ENCODE data around the gene PVRIG.
A peak's percentile ranks its signal among the peaks of the same experiment; 100 is the strongest.

Gene PVRIG

GRCh38 chr7:100198266-100198665 is 21.5 kb upstream of the PVRIG start:
- in situ Hi-C loops (cut with MboI; ENCODE audit: low pct_unique_long_range_greater_than_20kb, low sequenced_read_pairs, unreplicated experiment) = no loop called here
- no peak for TF ChIP-seq CTCF (IDR thresholded peaks at IDR 0.05; ENCODE audit: extremely low read depth, insufficient read depth, missing control alignments)
- no peak for DNase-seq (ENCODE audit: low spot score)

- DNase-seq (ENCODE audit: low spot score) = no peak
- TF ChIP-seq CTCF (IDR thresholded peaks at IDR 0.05; ENCODE audit: extremely low read depth, insufficient read depth, missing control alignments) = no peak
- in situ Hi-C loops (cut with MboI; ENCODE audit: low pct_unique_long_range_greater_than_20kb, low sequenced_read_pairs, unreplicated experiment) = no loop called here
Observed at GRCh38 chr7:100200693-100201092, 19.1 kb upstream of the PVRIG start.

GRCh38 chr7:100204454-100204853 is 15.3 kb upstream of the PVRIG start:
- in situ Hi-C loops (cut with MboI; ENCODE audit: low pct_unique_long_range_greater_than_20kb, low sequenced_read_pairs, unreplicated experiment) = no loop called here

GRCh38 chr7:100208911-100209408 is 10.8 kb upstream of the PVRIG start:
- in situ Hi-C loops (cut with MboI; ENCODE audit: low pct_unique_long_range_greater_than_20kb, low sequenced_read_pairs, unreplicated experiment) = no loop called here
- TF ChIP-seq CTCF (IDR thresholded peaks at IDR 0.05; ENCODE audit: extremely low read depth, insufficient read depth, missing control alignments) = no peak
- peak; percentile 73 for DNase-seq (ENCODE audit: low spot score)

More at GRCh38 chr7:100204454-100204853, 15.3 kb upstream of the PVRIG start:
- DNase-seq (ENCODE audit: low spot score) = no peak
- TF ChIP-seq CTCF (IDR thresholded peaks at IDR 0.05; ENCODE audit: extremely low read depth, insufficient read depth, missing control alignments) = no peak

- TF ChIP-seq CTCF (IDR thresholded peaks at IDR 0.05; ENCODE audit: extremely low read depth, insufficient read depth, missing control alignments) = no peak
- no peak for DNase-seq (ENCODE audit: low spot score)
- in situ Hi-C loops (cut with MboI; ENCODE audit: low pct_unique_long_range_greater_than_20kb, low sequenced_read_pairs, unreplicated experiment) = no loop called here
Observed at GRCh38 chr7:100209493-100209892, 10.3 kb upstream of the PVRIG start.

- no peak for DNase-seq (ENCODE audit: low spot score)
- in situ Hi-C loops (cut with MboI; ENCODE audit: low pct_unique_long_range_greater_than_20kb, low sequenced_read_pairs, unreplicated experiment) = no loop called here
- no peak for TF ChIP-seq CTCF (IDR thresholded peaks at IDR 0.05; ENCODE audit: extremely low read depth, insufficient read depth, missing control alignments)
Observed at GRCh38 chr7:100210805-100211204, 8.9 kb upstream of the PVRIG start.

GRCh38 chr7:100211342-100211780 is 8.4 kb upstream of the PVRIG start:
- no peak for TF ChIP-seq CTCF (IDR thresholded peaks at IDR 0.05; ENCODE audit: extremely low read depth, insufficient read depth, missing control alignments)
- in situ Hi-C loops (cut with MboI; ENCODE audit: low pct_unique_long_range_greater_than_20kb, low sequenced_read_pairs, unreplicated experiment) = no loop called here
- peak; percentile 50 for DNase-seq (ENCODE audit: low spot score)

Measured in GM13977 (cell line).